Keratinocyte (primary cell): ENCODE results near the gene FLAD1.

Experiments used
- CTCF ChIP-seq, 3 experiments: IDR thresholded peaks in 1 of 3; conservative IDR thresholded peaks in 1 of 3; optimal IDR thresholded peaks in 1 of 3; 2 replicates in 2 of 3; 3 replicates in 1 of 3; pipeline versions ENCODE3 to v1.5.1; 2011; ENCODE audit warnings: low read length in 3 of 3, mild to moderate bottlenecking in 3 of 3, moderate library complexity in 2 of 3, control low read depth in 1 of 3, inconsistent platforms in 1 of 3; ENCODE audit not compliant: insufficient read depth in 2 of 3; ENCODE audit errors: extremely low read depth in 1 of 3
- EZH2 ChIP-seq: IDR thresholded peaks from one replicate; pipeline ENCODE4 v1.6.1; 2012; ENCODE audit warnings: inconsistent platforms, mild to moderate bottlenecking, low read length, moderate library complexity

GRCh38 chr1:154987326-154987725 lies 4.2 kb downstream of the FLAD1 start:
- TF ChIP-seq CTCF (optimal IDR thresholded peaks at IDR 0.05 in 1 of 3, IDR thresholded peaks at IDR 0.05 in 1 of 3, conservative IDR thresholded peaks at IDR 0.05 in 1 of 3; ENCODE audit: extremely low read depth in 1 of 3, insufficient read depth in 2 of 3, low read length in 3 of 3) = no peak
- TF ChIP-seq EZH2 = no peak
